ENCODE data around the gene PUSL1. TPM values are rescaled to one million over a fixed set of nuclear protein-coding genes. Genes with fewer than 3 reads are reported as not detected.
A peak's percentile ranks its signal among the peaks of the same experiment; 100 is the strongest.

The PUSL1 gene, protein sequence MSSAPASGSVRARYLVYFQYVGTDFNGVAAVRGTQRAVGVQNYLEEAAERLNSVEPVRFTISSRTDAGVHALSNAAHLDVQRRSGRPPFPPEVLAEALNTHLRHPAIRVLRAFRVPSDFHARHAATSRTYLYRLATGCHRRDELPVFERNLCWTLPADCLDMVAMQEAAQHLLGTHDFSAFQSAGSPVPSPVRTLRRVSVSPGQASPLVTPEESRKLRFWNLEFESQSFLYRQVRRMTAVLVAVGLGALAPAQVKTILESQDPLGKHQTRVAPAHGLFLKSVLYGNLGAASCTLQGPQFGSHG
- total RNA-seq (2014; rRNA removed; shearing (Covaris generic)) (49.9 and 55.8 TPM in 2 replicates), polyA plus RNA-seq (2016; fragmentation: Nextera tagmentation; extraction: Ambion mirVana) (41.5 and 43.9 TPM in 2 replicates)
- long read RNA-seq, transcript PUSL1-201 (8 exons, 1,287 nt), result major isoform, 51 of 72 reads
- long read RNA-seq, partial matches to known transcripts, result 10 of 72 reads
- long read RNA-seq, other reads (novel, unspliced or antisense), result 11 of 72 reads

DNA sequence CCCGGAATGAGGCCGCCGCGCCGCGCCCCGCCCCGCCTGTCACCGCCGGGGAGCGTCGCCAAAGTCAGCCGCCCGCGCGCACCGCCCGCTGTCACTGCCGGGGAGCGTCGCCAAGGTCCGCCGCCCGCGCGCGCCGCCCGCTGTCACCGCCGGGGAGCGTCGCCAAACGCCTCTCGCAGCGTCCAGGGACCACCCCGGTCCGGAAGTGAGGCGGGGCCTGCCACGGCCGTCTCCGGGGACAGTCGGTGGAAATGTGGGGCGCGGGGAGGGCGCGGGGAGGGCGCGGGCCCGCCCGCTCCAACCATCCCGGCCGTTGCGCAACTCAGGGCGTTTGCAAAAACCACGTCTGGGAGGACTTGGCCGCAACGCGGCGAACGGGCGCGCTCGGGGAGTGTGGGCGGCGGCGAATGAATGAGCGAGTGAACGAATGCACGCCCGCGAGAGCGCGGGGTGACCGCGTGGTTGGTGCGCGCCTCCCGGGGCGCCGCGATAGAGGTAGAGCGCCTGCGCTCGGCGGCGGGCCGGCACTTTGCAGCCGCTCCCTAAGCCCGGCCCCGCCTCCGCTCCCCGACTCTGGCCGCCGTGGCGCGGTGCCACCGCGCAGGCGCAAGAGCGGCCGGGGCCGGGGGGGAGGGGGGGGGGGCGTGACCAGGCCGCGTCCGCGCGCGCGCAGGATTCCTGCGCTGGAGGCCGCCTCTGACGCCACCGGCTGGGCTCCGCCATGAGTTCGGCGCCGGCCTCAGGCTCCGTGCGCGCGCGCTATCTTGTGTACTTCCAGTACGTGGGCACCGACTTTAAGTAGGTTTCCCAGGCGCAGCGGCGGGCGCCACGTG lies at the start of gene PUSL1, which contains the start of gene ACAP3:
PUSL1 (plus strand) TSS at position 675 of the 833 bp plus-strand sequence; CDS start at position 722, 47 bp downstream.
ACAP3 (minus strand) TSS at position 8 of the 833 bp plus-strand sequence. CDS start 115 bp downstream, outside the sequence.
- Mint-ChIP-seq H3K27ac (no peak within 1 kb of the TSS; the same call in 1 of the 2 replicates), H3K36me3 (ENCODE audit: low read depth) (peaks cover 12% of the 10 kb centered on the region), H3K4me3 (peak within 1 kb of the TSS; percentile 80), H3K27me3 (ENCODE audit: insufficient read depth, low read depth, poor library complexity) (peaks cover 20% of the 10 kb centered on the region), H3K9me3 (no peaks in the 10 kb centered on the region), H3K4me1 (peaks cover 20% of the 10 kb centered on the region; the same call in 2 of the 3 replicates)
- TF ChIP-seq CREB1 (CRISPR knock-in tag; IDR thresholded peaks at IDR 0.05; ENCODE audit: low read depth) (0 out of 2 replicates have a peak, but pooled peaks have one; percentile 38), NANOG (IDR thresholded peaks at IDR 0.05; ENCODE audit: borderline replicate concordance) (no peak), JUNB (IDR thresholded peaks at IDR 0.05; ENCODE audit: unreplicated experiment) (peak; percentile 89), EZH2 (IDR thresholded peaks at IDR 0.05; ENCODE audit: low read depth, unreplicated experiment) (no peak), STAT1 (IDR thresholded peaks at IDR 0.05; ENCODE audit: unreplicated experiment) (no peak), POLR2AphosphoS5 (IDR thresholded peaks at IDR 0.05; ENCODE audit: low read depth) (peak; percentile 52), ZNF114 (CRISPR knock-in tag; IDR thresholded peaks at IDR 0.05) (no peak)
- TF ChIP-seq, protein P1, sequence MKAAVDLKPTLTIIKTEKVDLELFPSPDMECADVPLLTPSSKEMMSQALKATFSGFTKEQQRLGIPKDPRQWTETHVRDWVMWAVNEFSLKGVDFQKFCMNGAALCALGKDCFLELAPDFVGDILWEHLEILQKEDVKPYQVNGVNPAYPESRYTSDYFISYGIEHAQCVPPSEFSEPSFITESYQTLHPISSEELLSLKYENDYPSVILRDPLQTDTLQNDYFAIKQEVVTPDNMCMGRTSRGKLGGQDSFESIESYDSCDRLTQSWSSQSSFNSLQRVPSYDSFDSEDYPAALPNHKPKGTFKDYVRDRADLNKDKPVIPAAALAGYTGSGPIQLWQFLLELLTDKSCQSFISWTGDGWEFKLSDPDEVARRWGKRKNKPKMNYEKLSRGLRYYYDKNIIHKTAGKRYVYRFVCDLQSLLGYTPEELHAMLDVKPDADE (IDR thresholded peaks at IDR 0.05), result 0 out of 2 replicates have a peak, but pooled peaks have one; percentile 19
- TF ChIP-seq, protein P2, sequence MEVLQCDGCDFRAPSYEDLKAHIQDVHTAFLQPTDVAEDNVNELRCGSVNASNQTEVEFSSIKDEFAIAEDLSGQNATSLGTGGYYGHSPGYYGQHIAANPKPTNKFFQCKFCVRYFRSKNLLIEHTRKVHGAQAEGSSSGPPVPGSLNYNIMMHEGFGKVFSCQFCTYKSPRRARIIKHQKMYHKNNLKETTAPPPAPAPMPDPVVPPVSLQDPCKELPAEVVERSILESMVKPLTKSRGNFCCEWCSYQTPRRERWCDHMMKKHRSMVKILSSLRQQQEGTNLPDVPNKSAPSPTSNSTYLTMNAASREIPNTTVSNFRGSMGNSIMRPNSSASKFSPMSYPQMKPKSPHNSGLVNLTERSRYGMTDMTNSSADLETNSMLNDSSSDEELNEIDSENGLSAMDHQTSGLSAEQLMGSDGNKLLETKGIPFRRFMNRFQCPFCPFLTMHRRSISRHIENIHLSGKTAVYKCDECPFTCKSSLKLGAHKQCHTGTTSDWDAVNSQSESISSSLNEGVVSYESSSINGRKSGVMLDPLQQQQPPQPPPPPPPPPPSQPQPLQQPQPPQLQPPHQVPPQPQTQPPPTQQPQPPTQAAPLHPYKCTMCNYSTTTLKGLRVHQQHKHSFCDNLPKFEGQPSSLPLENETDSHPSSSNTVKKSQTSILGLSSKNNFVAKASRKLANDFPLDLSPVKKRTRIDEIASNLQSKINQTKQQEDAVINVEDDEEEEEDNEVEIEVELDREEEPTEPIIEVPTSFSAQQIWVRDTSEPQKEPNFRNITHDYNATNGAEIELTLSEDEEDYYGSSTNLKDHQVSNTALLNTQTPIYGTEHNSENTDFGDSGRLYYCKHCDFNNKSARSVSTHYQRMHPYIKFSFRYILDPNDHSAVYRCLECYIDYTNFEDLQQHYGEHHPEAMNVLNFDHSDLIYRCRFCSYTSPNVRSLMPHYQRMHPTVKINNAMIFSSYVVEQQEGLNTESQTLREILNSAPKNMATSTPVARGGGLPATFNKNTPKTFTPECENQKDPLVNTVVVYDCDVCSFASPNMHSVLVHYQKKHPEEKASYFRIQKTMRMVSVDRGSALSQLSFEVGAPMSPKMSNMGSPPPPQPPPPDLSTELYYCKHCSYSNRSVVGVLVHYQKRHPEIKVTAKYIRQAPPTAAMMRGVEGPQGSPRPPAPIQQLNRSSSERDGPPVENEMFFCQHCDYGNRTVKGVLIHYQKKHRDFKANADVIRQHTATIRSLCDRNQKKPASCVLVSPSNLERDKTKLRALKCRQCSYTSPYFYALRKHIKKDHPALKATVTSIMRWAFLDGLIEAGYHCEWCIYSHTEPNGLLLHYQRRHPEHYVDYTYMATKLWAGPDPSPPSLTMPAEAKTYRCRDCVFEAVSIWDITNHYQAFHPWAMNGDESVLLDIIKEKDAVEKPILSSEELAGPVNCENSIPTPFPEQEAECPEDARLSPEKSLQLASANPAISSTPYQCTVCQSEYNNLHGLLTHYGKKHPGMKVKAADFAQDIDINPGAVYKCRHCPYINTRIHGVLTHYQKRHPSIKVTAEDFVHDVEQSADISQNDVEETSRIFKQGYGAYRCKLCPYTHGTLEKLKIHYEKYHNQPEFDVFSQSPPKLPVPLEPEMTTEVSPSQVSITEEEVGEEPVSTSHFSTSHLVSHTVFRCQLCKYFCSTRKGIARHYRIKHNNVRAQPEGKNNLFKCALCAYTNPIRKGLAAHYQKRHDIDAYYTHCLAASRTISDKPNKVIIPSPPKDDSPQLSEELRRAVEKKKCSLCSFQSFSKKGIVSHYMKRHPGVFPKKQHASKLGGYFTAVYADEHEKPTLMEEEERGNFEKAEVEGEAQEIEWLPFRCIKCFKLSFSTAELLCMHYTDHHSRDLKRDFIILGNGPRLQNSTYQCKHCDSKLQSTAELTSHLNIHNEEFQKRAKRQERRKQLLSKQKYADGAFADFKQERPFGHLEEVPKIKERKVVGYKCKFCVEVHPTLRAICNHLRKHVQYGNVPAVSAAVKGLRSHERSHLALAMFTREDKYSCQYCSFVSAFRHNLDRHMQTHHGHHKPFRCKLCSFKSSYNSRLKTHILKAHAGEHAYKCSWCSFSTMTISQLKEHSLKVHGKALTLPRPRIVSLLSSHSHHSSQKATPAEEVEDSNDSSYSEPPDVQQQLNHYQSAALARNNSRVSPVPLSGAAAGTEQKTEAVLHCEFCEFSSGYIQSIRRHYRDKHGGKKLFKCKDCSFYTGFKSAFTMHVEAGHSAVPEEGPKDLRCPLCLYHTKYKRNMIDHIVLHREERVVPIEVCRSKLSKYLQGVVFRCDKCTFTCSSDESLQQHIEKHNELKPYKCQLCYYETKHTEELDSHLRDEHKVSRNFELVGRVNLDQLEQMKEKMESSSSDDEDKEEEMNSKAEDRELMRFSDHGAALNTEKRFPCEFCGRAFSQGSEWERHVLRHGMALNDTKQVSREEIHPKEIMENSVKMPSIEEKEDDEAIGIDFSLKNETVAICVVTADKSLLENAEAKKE (CRISPR knock-in tag; IDR thresholded peaks at IDR 0.05), result no peak
- no peaks in the 10 kb centered on the region for H3K9me2 ChIP-seq (ENCODE audit: insufficient read depth)
- peak within 1 kb of the TSS; percentile 90 for H3K4me2 ChIP-seq
- peaks cover 5% of the 10 kb centered on the region; the same call in 1 of the 2 replicates for H3K79me2 ChIP-seq (replicated peaks; ENCODE audit: insufficient read depth)
- H3K4me3 ChIP-seq, result peak within 1 kb of the TSS; percentile 90
- H3K36me3 ChIP-seq (ENCODE audit: insufficient read depth), result peaks cover 7% of the 10 kb centered on the region; the same call in 1 of the 2 replicates
- peak within 1 kb of the TSS; percentile 93 for H2AFZ ChIP-seq
- DNase-seq (ENCODE audit: low spot score), result peak; percentile 91
- H3F3A ChIP-seq (replicated peaks; ENCODE audit: low read depth), result peaks cover 9% of the 10 kb centered on the region; the same call in 1 of the 2 replicates
- H3K27me3 ChIP-seq (ENCODE audit: insufficient read depth), result no peaks in the 10 kb centered on the region
- H3K4me1 ChIP-seq (ENCODE audit: insufficient read depth), result peaks cover 7% of the 10 kb centered on the region; the same call in 1 of the 2 replicates
- H4K20me1 ChIP-seq (replicated peaks; ENCODE audit: insufficient read depth), result no peaks in the 10 kb centered on the region; the same call in 1 of the 2 replicates
- H3K27ac ChIP-seq (ENCODE audit: low read depth), result no peak within 1 kb of the TSS
- peak; percentile 25 for ATAC-seq

Data from GM23338 (cell line).